ENCODE measurements around the gene MACROH2A2.
"Not testable (repeated sequence)": the region's sequence is repeated elsewhere in the genome, so short reads cannot be mapped to it uniquely, and the experiment has no call there.

Gene MACROH2A2

GRCh38 chr10:70106958-70107791 is 54.5 kb downstream of the MACROH2A2 start:
- no peak for DNase-seq

DNA sequence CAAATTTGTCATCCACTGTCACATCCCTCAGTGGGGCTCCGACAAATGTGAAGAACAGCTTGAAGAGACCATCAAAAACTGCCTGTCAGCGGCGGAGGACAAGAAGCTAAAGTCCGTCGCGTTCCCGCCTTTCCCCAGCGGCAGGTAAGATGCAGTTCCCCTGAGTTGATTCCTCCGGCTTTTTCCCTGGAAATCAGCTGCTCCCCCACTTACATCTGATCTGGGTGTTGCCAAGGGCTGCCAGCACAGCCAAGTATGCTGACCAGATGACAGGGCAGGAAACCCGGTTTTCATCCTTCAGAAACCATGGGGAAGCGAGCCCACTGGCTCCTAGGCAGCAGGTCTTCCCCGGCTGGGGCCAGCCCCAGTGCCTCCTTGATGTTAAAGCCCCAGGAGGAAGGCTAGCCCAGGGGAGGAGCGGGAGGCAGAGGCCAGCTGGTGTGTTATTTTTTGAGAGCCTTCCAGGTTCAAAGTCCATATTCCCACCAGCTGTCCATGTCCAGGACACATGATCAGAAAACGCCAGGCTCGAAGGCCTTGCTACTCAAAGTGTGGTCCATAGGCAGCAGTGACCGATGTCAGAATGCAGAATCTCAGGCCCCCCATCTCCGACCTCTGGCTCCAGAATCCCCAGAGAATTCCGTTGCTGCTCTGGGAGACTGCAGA is 56.6 kb downstream of the MACROH2A2 start:
- peak in 1 of 2 experiments; percentile 12 for DNase-seq

DNA sequence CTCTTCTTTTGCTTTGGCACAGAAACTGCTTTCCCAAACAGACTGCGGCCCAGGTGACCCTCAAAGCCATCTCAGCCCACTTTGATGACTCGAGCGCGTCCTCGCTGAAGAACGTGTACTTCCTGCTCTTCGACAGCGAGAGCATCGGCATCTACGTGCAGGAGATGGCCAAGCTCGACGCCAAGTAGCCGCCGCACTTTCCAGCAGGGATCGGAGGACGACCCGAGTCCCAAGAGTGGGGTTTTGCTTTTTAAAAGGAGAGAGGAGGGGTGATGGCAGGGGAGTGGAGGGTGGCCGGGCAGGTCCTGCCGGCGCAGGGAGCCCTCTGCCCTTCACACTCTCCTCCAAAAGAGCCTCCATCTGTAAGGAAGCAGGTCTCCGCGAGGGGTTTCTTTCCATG is 58.9 kb downstream of the MACROH2A2 start:
- DNase-seq = no peak

GRCh38 chr10:70112071-70112470 is 59.4 kb downstream of the MACROH2A2 start:
- no peak for DNase-seq

- no peak for DNase-seq
Measured at GRCh38 chr10:70114902-70115301, 62.3 kb downstream of the MACROH2A2 start.

- DNase-seq = peak in 1 of 2 experiments; percentile 9
Measured at GRCh38 chr10:70115948-70116682, 63.5 kb downstream of the MACROH2A2 start.

- no peak for DNase-seq
Measured at GRCh38 chr10:70117646-70118045, 65.0 kb downstream of the MACROH2A2 start.

DNA sequence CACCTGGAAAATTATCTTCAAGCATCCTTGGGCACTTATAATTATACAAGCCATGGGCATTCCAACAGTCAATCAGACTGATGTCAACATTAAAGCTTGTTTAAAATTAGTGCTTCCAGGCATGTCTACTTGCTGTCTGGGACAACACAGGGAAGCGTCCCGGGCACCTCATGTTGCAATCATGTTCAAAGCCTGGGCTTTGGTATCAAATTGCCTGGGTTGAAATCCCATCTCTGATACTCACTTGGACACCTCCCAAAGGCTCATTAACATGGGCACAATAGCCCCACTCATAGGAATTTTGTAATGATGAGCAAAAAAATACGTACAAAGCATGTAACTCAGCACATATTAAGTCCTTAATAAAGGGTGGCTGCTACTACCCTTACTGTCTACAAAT is 65.5 kb downstream of the MACROH2A2 start:
- DNase-seq = no peak

- no peak for DNase-seq
Measured at GRCh38 chr10:70119197-70119596, 66.6 kb downstream of the MACROH2A2 start.

DNA sequence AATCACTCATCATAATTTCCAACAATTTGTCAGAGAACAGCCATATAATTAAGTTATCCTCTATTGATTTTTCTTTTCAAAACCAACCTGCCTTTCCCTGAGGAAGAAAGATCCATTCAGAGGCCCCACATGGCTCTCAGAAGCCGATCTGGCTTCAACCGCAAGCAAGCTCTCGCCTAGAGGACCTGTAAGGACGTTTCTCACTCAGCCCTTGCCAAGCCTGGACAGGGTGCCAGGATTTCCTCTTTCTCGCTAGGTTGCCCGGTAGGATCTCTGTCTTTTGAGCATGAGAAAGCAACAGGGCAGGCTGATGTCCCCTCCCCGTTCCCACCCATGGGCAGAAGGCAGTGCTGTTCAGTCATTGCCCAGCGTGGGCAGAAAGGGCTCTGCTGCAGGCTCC is 67.0 kb downstream of the MACROH2A2 start:
- DNase-seq = peak in 1 of 2 experiments; percentile 2

DNA sequence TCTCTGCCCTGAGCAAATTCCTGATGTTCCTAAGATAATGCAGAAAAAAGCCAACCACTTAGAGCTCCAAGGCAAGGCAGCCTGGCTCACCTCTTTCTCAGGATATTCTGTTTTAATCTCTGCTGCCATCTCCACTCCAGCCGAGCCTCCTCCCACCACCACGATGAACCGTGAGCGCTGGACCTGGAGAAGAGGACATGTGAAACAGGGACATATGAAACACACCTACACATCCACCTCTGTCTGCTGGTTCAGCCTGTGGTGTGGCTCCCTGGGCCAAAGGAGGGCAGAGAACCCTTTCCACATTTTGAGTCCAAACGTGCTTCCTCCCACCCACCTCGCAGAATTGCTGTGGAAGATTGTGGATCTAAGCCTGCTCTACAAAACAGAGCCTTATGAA is 67.8 kb downstream of the MACROH2A2 start:
- DNase-seq = no peak

DNA sequence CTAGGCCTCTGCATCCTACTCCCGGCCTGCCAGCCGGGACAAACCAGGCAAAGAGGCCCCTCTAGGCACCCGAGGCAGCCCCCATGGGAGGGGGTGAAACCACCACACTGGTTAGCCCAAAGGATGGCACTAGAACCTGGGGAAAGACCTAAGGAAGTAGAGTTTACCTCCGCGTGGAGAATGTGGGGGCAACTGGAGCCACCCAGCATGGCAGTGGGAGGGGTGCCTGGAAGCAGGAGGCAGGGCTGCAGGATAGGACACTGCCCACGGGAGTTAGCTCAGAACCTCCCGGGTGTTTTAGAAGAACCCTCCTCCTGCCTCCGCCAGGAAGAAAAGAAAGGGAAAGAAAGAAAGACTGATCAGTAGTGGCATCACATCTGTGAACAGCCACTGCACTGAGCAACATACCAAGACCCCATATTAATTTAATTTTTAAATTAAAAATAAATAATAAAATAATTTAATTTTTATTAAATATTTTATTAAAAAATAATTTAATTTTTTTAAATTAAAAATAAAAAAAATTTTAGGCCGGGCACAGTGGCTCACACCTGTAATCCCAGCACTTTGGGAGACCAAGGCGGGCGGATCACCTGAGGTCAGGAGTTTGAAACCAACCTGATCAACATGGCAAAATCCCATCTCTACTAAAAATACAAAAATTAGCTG is 68.8 kb downstream of the MACROH2A2 start:
- DNase-seq = no peak

DNA sequence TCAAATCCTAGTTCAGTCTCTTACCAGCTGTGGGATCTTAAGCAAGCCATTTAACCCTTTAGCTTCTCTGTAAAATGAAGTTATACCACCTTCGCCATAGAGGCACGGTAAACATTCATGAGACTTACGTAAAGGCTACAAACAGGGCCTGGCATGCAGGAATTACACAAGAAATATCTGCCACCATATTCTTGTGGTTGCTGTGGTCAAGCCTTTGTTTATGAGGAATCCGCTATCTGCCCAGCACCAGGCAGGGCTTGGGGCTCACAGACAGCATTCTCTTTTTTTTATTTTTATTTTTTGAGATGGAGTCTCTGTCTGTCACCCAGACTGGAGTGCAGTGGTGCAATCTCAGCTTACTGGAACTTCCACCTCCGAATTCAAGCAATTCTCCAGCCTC is 70.1 kb downstream of the MACROH2A2 start:
- DNase-seq = no peak

DNA sequence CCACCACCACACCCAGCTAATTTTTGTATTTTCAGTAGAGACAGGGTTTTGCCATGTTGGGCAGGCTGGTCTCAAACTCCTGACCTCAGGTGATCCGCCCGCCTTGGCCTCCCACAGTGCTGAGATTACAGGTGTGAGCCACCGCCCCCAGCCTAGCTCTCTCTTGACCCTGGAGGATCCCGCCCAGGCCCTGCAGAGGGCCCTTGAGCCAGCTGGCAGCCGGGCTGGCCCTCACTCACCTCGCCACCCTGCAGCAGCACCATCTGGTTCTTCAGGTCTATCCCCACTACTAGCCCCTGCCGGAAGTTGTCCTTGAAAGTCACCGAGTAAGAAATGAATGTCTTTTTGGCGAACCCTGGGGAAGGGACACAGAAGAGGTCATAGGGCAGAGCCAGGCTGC is 70.5 kb downstream of the MACROH2A2 start:
- not testable (repeated sequence) for DNase-seq

DNA sequence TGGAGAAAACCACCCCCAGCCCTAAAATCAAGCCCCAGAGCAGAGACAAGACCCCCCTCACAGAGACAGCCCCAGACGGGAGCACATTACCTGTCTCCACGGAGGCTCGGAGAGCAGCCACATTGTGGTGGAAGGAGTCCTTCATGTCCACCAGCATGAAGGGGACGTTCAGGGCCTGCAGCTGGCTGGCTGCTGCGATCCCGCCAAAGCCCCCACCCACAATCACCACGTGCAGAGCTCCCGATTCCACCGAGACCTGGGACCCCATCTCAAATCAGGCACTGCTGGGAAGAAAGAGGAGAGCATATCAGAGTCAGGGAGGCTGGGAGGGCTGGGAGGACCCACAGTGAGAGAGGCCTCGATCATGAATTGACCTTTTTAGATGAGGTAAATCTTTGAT is 71.2 kb downstream of the MACROH2A2 start:
- DNase-seq = no peak

- no peak for DNase-seq
Measured at GRCh38 chr10:70124415-70124814, 71.8 kb downstream of the MACROH2A2 start.

GRCh38 chr10:70124918-70125317 is 72.3 kb downstream of the MACROH2A2 start:
- DNase-seq = no peak

DNA sequence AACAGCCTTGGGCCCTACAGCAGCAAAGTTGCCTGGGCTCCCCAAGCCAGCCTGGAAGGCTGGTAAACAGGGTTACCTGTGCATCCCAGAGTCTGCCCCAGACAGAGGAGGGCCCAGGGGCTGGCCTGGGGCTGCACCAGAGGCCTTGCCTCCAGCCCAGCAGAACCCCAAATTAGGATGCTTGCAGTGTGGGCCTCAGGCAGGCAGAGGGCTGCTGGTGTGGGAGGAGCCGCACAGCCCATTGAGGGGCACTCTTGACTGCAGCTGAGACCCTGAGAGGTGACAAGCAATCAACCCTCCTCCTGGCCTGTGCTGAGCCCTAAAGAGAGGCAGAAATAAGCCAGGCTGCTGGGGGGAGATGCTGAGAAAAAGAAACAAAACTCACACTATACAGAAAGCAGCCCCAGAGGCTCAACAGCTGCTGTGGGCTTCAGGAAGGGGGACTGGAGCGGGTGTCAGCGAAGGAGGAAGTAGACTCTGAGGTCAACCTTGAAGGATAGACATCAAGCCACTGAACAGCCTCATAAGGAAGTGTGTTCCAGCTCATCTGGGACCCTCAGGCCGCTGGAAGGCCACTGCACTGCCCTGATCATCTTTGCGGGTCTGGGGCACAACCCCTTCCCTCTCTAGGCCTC is 73.4 kb downstream of the MACROH2A2 start:
- no peak for DNase-seq

DNA sequence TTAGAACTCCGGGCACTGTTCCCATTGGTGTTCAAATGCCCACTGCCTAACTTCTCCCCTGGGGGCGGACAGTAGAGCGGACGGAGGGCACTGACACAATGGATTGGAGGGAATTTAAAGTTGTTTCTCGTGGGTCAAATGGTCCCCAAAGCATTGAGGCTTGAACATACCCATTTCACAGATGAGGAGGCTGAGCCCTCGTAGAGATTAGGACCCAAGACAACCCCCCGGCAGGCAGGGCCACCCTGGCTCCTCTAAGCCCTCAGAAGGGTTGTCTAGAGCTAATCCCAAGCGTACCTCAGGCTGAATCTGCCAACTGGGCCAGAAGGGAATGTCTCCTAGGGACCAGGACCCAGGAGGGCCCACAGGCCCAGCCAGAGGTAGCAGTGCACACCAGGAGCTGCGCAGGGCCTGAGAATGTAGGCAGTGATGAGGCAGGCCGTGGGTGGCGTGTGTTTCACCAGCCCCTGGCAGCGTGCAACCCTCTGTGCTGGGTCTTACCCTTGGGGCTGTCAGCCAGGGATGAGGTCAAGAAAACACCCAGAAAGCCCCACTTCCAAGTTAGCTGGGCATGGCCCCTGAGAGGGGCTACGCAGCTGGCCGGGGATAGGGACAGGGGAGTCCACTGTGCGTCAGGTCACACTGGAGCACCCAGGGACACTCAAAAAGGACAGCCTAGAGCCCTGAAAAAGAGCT is 74.2 kb downstream of the MACROH2A2 start:
- DNase-seq = no peak

- DNase-seq = no peak
Measured at GRCh38 chr10:70130878-70131559, 78.4 kb downstream of the MACROH2A2 start.

DNA sequence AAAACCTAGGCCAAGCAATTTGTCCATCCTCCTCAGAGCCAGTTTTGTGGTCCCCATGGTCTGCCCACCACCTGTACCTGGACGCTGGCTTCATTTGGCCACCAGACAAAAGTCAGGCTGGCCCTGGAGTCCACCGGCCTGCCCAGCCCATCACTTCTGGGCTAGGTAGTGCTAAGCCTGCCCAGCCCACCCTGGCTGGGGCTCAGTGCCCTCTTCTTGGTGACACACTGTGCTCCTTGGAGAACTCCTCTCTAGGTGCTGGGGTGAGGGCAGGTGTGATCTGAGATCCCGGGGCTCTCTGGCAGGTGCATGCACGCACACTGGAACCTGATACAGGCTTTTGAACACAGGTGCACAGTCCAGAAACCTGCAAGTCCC is 78.9 kb downstream of the MACROH2A2 start:
- DNase-seq = no peak

Data from NCI-H446 (cell line).